ENCODE results near the gene CHAT.

- no peak for TF ChIP-seq SUZ12 (IDR thresholded peaks at IDR 0.05; ENCODE audit: extremely low read depth, insufficient read depth, insufficient read length)
- TF ChIP-seq YY1 (IDR thresholded peaks at IDR 0.05; ENCODE audit: insufficient read depth, insufficient read length) = no peak
These were observed 82.5 kb downstream of the CHAT start for GRCh38 chr10:49696311-49696710.
